HG03095 (cell line): ENCODE results near the gene KCNN2.

Source experiments
- ATAC-seq: cut with Tn5 transposase; IDR thresholded peaks from one replicate; pipeline ENCODE4 v1.9.1; 2021; ENCODE audit warnings: moderate library complexity; ENCODE audit not compliant: unreplicated experiment

Gene KCNN2

DNA sequence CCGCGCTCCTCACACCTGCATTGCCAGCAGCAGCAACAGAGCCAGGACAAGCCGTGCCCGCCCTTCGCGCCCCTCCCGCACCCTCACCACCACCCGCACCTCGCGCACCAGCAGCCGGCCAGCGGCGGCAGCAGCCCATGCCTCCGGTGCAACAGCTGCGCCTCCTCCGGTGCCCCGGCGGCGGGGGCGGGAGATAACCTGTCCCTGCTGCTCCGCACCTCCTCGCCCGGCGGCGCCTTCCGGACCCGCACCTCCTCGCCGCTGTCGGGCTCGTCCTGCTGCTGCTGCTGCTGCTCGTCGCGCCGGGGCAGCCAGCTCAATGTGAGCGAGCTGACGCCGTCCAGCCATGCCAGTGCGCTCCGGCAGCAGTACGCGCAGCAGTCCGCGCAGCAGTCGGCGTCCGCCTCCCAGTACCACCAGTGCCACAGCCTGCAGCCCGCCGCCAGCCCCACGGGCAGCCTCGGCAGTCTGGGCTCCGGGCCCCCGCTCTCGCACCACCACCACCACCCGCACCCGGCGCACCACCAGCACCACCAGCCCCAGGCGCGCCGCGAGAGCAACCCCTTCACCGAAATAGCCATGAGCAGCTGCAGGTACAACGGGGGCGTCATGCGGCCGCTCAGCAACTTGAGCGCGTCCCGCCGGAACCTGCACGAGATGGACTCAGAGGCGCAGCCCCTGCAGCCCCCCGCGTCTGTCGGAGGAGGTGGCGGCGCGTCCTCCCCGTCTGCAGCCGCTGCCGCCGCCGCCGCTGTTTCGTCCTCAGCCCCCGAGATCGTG lies 517 bp downstream of the KCNN2 start:
- peak; percentile 23 for ATAC-seq

DNA sequence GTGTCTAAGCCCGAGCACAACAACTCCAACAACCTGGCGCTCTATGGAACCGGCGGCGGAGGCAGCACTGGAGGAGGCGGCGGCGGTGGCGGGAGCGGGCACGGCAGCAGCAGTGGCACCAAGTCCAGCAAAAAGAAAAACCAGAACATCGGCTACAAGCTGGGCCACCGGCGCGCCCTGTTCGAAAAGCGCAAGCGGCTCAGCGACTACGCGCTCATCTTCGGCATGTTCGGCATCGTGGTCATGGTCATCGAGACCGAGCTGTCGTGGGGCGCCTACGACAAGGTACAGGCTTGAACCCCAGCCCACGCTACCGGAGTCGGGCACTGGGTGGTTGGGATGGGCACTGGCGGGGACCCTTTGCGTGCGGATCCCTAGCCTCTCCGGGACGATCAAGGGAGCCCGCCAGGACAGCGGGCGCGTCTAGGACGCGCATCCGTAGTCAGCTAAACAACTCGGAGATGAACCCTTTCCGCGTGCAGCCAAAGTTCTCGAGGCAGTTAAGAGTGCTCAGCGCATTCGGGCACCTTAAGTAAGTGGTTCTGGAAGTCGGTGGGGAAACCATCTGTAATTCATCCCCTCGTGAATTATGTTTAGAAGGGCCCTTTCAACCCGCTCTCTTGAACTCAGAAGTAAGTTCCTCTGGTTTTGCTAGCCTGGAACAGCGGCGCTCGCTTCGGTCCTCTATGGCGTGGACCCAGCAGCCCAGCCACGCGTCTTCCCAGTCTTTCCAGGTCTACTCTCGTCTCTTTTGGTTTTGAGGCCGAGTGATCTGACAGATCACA lies 1.3 kb downstream of the KCNN2 start:
- no peak for ATAC-seq

DNA sequence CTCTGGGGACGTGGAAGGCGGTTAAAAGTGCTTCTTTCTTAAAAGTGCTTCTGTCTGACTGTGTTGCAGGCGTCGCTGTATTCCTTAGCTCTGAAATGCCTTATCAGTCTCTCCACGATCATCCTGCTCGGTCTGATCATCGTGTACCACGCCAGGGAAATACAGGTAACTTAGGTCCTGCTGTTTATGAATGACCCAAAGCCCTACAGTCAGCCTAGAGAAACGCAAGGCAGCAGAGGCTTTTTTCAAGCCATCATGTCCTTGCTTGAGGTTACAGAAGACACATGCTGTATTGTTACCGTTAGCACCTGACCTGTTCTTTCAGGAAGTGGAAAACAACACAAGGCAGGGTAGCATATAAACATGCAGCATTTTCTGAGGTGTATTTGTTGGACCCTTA lies 2.0 kb downstream of the KCNN2 start:
- no peak for ATAC-seq

DNA sequence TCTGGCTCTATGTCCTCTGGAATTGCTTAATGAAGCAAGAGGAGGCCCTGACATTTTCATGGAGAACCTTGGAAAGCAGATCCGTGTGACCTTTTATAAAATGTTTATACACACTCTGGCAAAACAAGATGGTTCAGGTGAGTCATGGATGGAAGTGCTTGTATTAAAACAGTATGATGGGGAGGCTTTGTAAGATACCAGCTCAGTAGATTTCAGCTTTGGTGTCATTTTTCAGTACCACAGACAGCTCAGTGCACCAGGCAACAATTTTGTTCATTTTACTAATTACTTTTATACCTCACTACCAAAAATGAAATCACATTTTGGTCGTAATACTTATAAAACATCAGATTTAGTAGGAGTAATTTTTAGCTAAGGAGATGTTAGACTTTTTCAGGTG lies 5.2 kb downstream of the KCNN2 start:
- no peak for ATAC-seq

DNA sequence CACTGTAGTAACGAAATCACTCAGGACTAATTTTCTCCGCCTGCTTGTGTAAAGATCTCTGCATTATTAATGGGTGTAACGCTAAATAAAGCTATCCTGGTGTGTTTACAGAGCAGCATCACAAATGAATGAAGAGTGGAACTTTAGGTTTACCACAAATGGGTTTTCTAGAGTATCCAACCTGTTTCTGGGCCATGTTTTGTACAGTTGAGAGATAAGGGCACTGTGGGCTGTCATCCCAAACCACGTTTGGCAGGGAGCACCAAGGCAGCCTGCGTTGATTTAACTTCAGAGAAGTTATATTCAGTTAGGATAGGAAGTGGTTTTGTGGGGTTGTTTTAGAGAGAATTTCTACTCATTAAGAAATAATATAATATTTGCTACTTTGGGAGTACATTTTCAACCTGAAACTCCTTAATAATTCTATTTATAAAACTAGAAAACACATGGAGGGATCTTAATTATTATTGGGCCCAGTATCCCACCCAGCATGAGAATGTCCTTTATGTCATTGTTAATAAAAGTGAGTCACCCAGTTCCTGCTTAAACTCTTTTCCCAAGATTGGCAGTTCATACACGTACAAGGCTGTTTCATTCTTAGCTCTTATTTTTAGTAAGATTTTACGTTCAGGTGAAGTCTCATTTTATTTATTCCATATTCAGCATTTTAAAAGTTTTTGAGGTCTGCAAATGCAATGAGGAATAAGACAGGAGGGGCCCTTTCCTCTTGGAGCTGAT lies 8.0 kb downstream of the KCNN2 start:
- ATAC-seq = no peak

DNA sequence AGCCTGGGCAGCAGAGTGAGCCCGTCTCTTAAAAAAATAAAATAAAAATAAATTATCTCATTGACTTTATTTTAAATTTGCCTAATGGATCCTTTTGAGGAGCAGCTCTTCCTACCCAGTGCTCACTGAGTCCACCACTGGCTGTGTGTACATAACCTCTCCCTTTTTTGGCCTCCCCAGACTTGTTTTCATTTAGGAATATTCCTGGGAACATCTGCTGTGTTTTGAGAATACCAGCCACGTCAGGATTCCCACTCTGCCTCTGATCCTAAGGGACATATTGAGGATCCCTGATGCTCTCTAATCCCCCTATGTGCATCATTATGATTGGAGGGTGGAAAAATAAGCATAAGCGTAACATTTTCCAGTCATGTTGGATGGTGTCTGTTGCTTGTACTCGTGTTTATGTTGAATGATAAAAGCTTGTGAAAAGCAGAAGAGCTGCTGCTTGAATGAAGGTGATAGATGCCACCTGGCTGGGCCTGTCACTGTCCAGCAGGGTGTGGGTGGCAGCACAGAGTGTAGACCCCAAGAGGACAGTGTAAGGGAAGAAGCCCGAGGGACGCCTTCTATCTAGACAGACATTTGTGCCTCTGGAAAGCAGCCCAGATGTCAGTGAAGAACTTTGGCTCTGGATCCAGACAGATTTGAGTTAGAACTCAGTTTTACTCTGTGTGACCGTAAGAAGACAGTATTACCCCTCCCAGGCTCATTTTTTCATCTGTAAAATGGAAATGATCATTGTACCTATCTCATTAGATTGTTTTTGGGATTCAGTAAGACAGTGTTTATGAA lies 15.4 kb downstream of the KCNN2 start:
- no peak for ATAC-seq

DNA sequence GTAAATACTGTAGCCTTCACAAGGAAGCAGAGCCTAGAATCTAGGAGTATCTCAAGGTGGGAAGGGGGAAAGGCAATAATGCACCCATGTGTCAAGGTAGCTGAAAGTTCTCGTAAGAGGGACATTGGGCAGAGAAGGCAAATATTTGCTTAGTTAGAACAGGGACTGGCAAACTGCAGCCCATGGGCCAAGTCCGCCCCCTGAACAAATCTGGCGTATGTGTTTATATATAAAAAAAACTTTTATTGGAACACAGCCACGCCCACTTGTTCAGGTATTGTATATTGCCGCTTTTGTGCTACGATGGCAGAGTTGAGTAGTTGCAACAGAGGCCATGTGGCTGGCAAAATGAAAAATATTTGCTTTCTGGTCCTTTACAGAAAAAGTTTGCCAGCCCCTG lies 16.1 kb downstream of the KCNN2 start:
- no peak for ATAC-seq

DNA sequence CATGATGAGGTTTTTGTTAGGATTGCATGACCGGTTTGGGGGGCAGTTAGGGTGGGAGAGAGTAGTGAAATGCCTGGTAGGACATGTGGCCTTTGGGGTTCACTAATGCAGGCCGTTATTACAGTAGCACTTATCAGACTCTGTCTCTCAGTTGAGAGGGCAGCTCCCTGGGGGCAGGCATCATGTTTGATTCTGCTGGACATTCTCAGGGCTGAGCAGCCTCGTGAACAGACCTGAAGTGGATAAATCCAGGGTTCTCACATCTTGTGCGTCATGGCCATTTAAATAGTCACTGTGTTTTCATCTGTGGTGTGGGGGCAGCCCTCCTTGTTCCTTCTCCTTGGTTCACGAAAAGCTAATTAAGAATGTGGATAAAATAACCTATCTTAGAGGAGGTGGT lies 18.9 kb downstream of the KCNN2 start:
- no peak for ATAC-seq

DNA sequence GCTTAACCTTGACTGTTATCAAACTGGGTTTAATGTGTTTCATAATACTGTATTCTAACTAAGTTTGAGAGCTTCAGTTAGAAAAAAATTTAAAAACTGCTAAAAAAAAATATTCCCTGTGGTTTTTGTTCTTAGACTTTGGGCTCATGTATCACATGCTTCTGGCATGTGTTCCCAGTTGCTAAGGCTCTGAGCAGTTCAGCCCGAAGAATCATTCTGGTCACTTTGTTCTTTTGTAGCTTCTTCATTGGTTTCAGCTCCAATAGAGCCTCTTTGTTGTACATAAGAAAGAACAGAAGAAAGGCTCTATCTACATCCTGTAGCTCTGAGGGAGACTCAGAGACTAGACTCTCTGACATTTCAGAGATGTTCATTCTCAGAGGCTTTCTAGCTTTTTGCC lies 25.6 kb downstream of the KCNN2 start:
- ATAC-seq = no peak

DNA sequence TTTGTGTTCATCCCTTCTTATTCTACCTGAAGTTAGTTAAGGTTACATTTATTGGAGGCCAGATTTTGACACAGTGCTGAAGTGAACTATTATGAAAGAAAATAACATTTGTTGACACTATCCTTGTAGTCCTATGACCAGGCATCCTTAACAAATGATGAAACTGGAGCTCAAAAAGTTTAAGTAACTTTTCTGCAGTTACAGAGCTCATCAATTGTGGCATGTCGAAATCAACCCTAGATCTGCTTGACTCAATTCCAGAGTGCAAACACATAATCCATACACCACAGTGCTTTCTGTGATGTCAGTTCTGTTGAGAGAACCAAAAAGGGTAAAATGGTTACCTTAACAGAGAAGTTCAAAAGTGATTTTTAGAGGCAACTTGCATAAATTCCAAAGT lies 28.6 kb downstream of the KCNN2 start:
- no peak for ATAC-seq

DNA sequence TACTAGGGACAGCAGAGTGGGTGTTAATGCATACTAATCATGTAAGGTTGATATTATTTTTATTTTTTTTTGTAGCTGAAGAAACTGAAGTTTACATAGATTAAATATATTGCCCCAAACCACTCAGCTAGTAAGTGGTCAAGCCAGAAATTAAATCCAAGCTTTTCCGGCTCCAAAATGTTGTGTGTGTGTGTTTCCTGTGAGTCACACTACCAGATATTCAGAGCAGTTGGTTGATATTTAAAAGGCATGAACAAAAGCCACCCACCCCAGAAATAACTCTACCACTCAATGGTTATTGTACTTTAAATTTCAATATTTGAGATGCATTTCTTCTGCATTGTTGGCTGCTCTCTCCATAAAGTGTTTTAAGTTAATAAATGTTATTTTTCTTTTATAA lies 29.5 kb downstream of the KCNN2 start:
- no peak for ATAC-seq

DNA sequence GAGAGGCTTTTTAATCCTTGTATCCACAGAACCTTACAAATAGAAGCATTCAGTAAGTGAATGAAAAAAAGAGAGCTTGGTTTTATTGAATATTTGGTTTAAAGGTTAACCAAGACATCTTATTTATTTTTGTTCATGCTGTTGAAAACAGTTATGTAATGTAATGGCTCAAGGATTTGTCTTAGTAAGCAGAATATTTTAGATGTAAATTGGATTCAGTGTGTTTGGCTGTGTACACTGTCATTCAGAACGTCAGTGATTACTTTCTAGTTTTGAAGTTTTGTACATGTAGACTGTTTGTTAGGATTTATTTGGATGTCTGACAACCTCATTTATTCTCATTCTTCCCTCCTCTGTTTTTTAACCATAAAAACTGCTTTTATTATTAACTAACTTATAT lies 31.3 kb downstream of the KCNN2 start:
- ATAC-seq = no peak

DNA sequence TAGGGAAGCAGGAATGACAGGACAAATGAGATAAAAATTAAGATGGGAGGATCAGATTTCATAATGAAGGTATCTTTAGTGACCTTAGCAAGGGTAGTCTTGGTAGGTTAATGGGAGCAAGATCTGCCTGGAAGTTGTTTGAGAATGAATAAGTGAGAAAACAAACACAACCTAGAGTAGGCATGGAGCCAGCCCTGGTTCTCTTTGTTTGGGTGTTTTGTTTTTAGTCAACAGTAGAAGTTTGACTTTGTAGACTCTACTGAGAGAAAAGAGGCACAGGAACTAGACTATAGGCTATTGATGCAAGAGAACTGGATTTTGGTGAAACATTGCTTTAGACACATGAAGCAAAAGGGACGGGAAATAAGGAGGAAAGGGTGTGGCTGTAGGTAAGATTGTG lies 40.3 kb downstream of the KCNN2 start:
- no peak for ATAC-seq

DNA sequence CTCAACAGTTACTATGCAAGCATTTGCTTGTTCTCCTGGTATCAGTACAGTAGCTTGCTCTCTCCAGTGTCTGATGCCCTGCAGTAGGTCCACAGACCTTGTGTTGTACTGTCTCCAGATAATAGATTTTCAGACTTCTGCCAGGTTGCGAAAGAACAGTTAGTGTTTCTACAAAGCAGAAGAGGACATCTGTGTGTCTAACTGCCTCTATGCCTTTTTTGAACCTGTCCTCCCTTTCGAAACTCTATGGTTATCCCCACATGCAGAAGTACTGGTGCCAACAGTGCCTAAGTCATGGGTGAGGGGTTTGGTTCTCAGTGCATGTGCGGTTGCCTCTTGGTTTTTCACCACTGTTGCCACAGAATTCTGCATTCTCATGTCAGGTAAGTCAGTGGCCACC lies 45.9 kb downstream of the KCNN2 start:
- no peak for ATAC-seq

DNA sequence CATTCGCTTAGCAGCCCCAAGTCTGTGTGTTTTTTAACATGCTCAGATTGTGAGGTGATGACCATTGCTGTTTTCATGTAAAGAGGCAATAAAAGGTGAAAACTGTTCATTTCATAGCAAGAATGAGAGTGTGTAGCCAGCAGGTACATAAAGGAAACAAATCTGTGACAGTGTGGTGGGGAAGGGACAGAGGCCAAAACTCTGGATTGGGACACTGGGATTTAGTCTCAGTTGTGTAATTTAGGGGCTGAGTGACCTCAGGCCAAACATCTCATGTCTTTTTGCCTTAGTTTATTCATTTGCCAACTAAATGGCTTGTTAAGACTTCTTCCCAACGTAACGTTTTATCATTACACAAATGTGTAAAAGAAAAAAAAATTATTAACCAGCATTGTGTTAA lies 47.0 kb downstream of the KCNN2 start:
- ATAC-seq = no peak

DNA sequence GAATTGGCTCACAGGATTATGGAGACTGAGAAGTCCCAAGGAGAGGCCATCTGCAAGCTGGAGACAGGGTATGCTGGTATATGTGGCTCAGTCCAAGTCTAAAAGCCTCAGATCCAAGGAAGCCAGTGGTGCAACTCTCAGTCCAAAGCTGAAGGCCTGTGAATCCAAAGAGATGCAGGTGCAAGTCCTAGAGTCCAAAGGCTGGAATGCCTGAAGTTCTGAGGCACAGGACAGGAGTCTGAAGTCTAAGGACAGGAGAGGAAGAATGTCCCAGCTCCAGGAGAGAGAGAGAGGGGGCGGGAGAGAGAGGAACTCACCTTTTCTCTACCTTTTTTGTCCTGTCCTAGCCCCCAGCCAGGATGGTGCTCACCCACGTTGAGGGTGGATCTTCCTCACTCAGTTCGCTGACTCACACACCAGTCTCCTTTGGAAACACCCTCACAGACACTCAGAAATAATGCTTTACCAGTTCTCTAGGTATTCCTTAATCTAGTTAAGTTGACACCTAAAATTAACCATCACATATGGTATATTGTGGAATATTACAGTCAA lies 49.6 kb downstream of the KCNN2 start:
- no peak for ATAC-seq

DNA sequence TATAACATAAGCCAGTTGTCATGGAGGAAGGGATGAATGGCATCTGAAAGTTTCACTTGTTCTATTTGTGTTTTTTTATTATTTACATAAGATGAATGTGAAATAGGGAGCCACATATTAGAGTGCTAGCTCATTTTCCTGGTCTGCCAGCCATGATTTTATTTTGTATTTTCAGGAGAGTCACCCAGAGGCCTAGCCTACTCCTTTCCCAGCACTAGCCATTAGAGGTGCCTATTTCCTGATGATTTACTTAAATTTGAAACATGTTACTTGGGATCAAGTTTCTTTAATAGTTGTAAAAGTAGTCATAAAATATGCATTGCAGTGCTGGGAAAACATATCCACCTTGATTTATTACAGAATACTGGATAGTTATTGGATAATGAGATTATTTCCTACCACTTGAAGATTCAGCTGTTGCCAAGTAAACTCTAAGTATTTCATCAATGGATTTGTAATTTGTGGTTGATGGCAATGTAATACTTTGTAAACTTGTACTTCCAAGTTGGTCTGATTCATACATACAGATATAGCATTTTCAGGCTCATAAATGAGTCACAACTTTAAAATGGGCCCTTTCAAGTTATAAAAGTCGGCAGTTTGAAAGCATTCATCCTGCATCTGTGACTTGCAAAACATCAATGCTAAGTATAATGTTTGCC lies 50.8 kb downstream of the KCNN2 start:
- no peak for ATAC-seq

DNA sequence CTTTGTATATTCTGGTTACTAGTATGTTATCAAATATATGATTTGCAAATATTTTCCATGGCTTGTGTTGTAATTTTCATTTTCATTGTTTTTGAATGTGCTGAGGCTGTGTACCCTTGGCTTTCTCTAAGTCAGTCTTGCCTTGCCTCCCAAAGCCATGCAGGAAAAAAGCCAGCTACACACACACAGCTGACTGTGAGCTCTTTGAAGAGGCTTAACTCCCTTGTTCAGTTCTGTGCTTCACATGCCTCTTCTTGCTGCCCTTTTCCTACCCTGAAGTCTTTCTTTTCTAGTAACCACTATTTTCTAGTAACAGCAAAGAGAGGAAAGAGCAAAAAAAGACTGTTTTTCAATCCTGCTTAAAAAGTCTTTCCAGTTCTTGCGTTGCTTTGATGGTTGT lies 53.9 kb downstream of the KCNN2 start:
- no peak for ATAC-seq

DNA sequence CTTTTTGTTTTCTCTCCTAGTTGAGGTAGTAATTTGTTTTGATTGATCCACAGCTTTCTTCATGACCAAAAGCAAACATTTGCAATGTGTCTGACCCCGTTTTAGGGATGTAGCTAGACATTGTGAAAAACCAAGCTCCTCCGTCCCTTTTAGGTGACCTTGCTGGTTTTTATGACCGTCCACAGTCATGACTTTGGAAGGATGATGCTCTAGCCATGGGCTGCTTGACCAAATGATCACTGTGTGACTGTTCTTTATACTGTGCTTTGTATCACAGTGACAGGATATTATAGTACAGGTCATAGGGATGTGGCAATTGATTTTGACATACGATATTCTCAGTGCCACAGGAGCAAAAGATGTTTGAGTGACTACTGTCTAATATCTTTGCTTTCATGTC lies 54.4 kb downstream of the KCNN2 start:
- ATAC-seq = no peak

DNA sequence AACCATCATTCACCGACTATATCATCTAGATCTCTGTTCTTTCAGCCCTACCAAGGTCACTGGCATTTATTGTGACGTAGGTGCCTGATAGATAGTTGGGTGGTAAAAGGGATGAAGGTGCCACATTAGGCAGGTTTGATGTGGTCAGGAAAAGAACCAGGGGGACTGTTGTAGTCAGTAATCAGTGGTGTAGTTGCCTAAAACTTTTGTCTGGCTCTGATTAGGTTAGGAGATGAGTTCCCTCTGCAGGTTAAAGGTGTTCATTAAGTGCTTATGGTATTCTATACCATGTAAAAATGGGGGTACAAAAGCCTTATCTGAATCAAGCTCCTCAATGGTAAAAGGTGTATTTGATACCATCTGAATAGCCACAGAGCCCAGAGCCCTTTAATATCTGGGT lies 55.6 kb downstream of the KCNN2 start:
- ATAC-seq = no peak
